ENCODE results near the gene KANK3. TPM values are rescaled to one million over a fixed set of nuclear protein-coding genes. Genes with fewer than 3 reads are reported as not detected.

The KANK3 gene
- total RNA-seq, 2 donors from 2014 or later = 1.4 to 6.3 TPM

- Mint-ChIP-seq H3K27me3 (peaks cover 12% of the 10 kb centered on the region), H3K4me1 (no peaks in the 10 kb centered on the region), H3K9me3 (no peaks in the 10 kb centered on the region), H3K36me3 (ENCODE audit: low read depth) (no peaks in the 10 kb centered on the region), H3K27ac (no peak overlapping the region), H3K4me3 (peak overlapping the region; percentile 27)
- peak; percentile 63 for ATAC-seq (replicated peaks)
Measured at GRCh38 chr19:8335343-8336071, 7.6 kb downstream of the KANK3 start.

DNA sequence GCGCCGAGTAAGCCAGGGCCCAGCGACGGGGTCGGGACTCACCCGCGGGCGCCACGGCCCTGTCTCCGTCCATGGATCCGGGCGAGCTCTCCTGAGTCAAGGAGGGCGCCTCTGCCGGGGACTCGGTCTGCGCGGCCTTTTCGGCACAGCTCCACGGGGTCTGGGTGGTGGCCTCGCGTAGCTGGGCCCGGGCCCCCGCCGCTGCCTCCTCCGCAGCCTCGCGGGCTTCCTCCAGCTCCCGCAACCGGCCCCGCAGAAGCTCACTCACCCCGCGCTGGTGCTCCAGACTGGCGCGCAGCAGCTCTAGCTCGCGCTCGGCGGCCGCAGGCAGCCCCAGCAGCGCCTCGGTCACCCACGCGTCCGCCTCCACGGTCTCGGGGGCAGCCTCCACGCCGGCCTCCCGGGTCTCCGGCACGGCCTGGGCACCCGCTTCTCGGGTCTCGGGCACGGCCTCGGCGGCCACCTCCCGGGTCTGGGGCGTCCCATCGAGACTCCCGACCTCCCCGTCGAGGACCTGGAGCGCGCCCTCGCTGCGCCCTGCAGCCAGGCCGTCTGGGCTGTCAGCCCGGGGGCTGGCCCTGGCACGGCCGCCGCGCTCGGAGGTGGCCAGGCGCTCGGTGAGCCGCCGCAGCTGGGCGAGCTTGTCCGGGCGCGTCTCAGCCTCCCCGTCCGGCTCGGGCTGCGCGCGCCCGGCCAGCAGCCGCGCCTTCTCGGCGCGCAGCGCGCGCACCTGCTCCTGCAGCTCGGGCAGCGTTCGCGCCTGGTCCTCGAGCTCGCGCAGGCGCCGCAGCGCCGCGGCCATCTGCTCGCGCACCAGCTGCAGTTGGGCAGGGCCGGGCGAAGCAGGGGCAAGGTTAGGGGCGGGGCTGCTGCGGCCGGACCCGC lies 8.4 kb downstream of the KANK3 start:
- H3K27me3 Mint-ChIP-seq = peaks cover 12% of the 10 kb centered on the region

GRCh38 chr19:8333767-8334457 lies 9.2 kb downstream of the KANK3 start:
- Mint-ChIP-seq H3K4me1 (peaks cover 6% of the 10 kb centered on the region), H3K27ac (no peak overlapping the region), H3K9me3 (no peaks in the 10 kb centered on the region), H3K27me3 (peaks cover 12% of the 10 kb centered on the region), H3K4me3 (no peak overlapping the region), H3K36me3 (ENCODE audit: low read depth) (no peaks in the 10 kb centered on the region)
- ATAC-seq (replicated peaks) = no peak

More for the DNA sequence above, 8.4 kb downstream of the KANK3 start:
- Mint-ChIP-seq H3K9me3 (no peaks in the 10 kb centered on the region), H3K4me3 (no peak overlapping the region), H3K4me1 (peaks cover 4% of the 10 kb centered on the region), H3K27ac (no peak overlapping the region), H3K36me3 (ENCODE audit: low read depth) (no peaks in the 10 kb centered on the region)
- ATAC-seq (replicated peaks) = peak; percentile 67

- Mint-ChIP-seq H3K36me3 (ENCODE audit: low read depth) (no peaks in the 10 kb centered on the region), H3K27ac (no peak overlapping the region), H3K9me3 (no peaks in the 10 kb centered on the region), H3K4me3 (no peak overlapping the region), H3K27me3 (peaks cover 10% of the 10 kb centered on the region), H3K4me1 (peaks cover 6% of the 10 kb centered on the region)
- no peak for ATAC-seq (replicated peaks)
Measured at GRCh38 chr19:8332976-8333766, 9.9 kb downstream of the KANK3 start.

DNA sequence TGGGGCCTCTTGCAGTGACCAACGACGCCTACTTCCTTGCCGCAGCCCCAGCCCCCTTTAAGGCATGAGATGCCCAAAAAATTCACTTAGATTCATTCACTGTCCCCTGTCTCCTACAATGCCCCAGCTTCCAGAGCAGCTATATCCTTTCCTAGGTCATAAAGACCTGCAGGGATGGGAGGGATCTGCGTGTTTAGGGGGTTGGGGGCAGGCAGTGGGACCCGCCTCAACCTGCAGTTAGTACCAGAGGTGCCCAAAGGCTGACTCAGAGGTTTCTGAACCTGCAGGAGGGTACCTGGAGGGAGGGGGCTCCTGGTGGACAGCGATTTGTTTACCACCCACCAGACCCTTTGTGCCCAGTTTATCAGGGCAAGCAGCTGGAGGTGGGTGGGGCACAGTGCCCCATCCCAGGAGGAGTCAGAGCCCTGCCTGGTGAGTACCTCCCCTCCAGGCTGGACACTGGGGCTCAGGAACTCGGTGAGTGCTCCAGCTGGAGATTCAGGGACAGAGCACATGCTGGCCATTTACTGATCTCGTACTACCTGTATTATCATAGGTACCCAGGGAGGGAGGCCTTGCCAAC lies 11.7 kb downstream of the KANK3 start:
- Mint-ChIP-seq H3K36me3 (ENCODE audit: low read depth) (no peaks in the 10 kb centered on the region), H3K27me3 (peaks cover 4% of the 10 kb centered on the region), H3K4me3 (no peak overlapping the region), H3K27ac (no peak overlapping the region), H3K9me3 (no peaks in the 10 kb centered on the region), H3K4me1 (peaks cover 6% of the 10 kb centered on the region)
- no peak for ATAC-seq (replicated peaks)

- H3K9me3 Mint-ChIP-seq = no peaks in the 10 kb centered on the region
- no peaks in the 10 kb centered on the region for H3K27me3 Mint-ChIP-seq
- H3K36me3 Mint-ChIP-seq (ENCODE audit: low read depth) = no peaks in the 10 kb centered on the region
- no peak for ATAC-seq (replicated peaks)
- no peak overlapping the region for H3K4me3 Mint-ChIP-seq
- peak overlapping the region; percentile 32 for H3K27ac Mint-ChIP-seq
- peaks cover 6% of the 10 kb centered on the region for H3K4me1 Mint-ChIP-seq
Measured at GRCh38 chr19:8329996-8330395, 13.1 kb downstream of the KANK3 start.

GRCh38 chr19:8325454-8325853 lies 17.6 kb downstream of the KANK3 start:
- H3K27ac Mint-ChIP-seq = no peak overlapping the region
- no peak overlapping the region for H3K4me3 Mint-ChIP-seq
- peaks cover 6% of the 10 kb centered on the region for H3K4me1 Mint-ChIP-seq
- peaks cover 38% of the 10 kb centered on the region for H3K36me3 Mint-ChIP-seq (ENCODE audit: low read depth)
- H3K27me3 Mint-ChIP-seq = no peaks in the 10 kb centered on the region
- no peaks in the 10 kb centered on the region for H3K9me3 Mint-ChIP-seq
- no peak for ATAC-seq (replicated peaks)

DNA sequence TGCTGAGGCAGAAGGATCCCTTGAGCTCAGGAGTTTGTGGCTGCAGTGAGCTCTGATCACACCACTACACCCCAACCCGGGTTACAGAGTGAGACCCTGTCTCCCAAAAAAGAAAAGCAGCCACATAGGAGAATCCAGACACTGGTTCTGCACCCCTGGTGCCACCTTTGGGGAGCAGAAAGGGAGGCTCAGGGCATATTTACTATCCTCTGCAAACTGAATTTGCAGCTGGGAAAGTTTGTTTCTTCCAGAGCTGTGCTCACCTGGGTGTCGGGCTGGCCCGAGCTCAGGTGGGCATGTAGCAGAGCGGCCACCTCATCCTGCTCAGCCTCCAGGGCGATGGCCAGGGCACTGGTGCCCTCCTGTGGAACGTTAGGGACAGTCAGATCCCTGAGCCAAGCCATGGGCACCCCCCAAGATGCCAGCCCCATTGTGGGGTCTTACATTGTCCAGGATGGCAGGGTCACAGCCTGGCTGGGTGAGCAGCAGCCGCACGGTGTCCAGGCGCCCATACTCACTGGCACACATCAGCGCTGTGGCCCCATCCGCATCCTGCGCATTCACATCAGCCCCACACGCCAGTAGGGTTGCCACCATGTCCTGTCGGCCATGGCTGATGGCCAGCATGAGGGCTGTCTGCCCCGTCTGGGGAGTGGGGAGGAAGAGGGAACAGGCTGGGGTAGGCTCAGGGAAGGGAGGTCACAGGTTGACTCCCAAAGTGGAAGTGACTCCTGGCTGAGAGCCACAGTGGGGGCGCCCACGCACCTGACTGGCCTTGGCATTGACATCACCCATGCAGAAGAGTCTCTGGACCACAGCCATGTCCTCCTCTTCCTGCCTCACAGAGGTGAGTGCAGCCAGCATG lies 18.6 kb downstream of the KANK3 start:
- no peaks in the 10 kb centered on the region for H3K9me3 Mint-ChIP-seq
- H3K27ac Mint-ChIP-seq = no peak overlapping the region
- H3K27me3 Mint-ChIP-seq = no peaks in the 10 kb centered on the region
- peaks cover 5% of the 10 kb centered on the region for H3K4me1 Mint-ChIP-seq
- ATAC-seq (replicated peaks) = no peak
- H3K36me3 Mint-ChIP-seq (ENCODE audit: low read depth) = peaks cover 48% of the 10 kb centered on the region
- no peak overlapping the region for H3K4me3 Mint-ChIP-seq

DNA sequence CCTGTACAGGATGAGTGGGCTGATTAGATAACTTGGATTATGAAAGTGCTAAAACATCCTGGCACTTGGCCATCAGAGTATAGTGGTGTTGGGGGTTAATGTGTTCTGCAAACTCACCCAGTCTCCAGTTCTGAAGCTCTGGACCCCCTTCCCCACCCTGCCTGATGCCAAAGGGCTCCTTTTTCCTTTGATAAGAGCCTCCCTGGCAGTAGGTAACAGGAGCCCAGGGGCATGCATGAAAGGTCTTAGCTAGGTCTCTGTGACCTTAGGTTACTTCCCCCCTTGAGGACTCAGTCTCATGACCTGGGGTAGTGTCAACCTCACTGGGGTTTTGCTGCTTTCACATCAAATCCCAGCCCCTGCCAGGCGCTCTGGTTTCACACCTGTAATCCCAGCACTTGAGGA lies 19.3 kb downstream of the KANK3 start:
- Mint-ChIP-seq H3K4me1 (peaks cover 5% of the 10 kb centered on the region), H3K27me3 (no peaks in the 10 kb centered on the region), H3K4me3 (peak overlapping the region; percentile 100), H3K27ac (no peak overlapping the region), H3K36me3 (ENCODE audit: low read depth) (peaks cover 49% of the 10 kb centered on the region), H3K9me3 (no peaks in the 10 kb centered on the region)
- ATAC-seq (replicated peaks) = no peak

DNA sequence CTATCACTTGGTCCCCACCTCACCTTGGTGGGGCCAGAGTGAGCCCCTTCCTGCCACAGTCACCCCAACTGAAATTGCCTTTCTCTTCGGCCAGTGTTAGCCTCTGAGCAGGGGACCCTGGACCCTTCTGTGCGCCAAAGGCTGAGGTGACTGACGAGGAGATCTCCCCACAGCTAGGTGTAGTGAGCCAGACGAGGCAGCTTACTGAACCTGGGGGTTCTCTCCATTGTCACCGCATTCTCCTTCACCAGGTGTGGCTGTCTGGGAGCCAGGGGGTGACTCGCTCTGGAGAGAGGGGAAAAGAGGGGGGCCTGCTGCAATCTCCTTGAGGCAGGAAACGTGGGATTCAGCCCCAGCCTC lies 20.4 kb downstream of the KANK3 start:
- no peak for ATAC-seq (replicated peaks)
- Mint-ChIP-seq H3K9me3 (no peaks in the 10 kb centered on the region), H3K4me3 (peak overlapping the region; percentile 100), H3K4me1 (peaks cover 5% of the 10 kb centered on the region), H3K27me3 (no peaks in the 10 kb centered on the region), H3K27ac (peak overlapping the region; percentile 100), H3K36me3 (ENCODE audit: low read depth) (peaks cover 50% of the 10 kb centered on the region)

- Mint-ChIP-seq H3K9me3 (no peaks in the 10 kb centered on the region), H3K27ac (peak overlapping the region; percentile 100), H3K4me3 (peak overlapping the region; percentile 100), H3K4me1 (peaks cover 5% of the 10 kb centered on the region), H3K27me3 (no peaks in the 10 kb centered on the region), H3K36me3 (ENCODE audit: low read depth) (peaks cover 55% of the 10 kb centered on the region)
- no peak for ATAC-seq (replicated peaks)
Measured at GRCh38 chr19:8321986-8322637, 20.9 kb downstream of the KANK3 start.

DNA sequence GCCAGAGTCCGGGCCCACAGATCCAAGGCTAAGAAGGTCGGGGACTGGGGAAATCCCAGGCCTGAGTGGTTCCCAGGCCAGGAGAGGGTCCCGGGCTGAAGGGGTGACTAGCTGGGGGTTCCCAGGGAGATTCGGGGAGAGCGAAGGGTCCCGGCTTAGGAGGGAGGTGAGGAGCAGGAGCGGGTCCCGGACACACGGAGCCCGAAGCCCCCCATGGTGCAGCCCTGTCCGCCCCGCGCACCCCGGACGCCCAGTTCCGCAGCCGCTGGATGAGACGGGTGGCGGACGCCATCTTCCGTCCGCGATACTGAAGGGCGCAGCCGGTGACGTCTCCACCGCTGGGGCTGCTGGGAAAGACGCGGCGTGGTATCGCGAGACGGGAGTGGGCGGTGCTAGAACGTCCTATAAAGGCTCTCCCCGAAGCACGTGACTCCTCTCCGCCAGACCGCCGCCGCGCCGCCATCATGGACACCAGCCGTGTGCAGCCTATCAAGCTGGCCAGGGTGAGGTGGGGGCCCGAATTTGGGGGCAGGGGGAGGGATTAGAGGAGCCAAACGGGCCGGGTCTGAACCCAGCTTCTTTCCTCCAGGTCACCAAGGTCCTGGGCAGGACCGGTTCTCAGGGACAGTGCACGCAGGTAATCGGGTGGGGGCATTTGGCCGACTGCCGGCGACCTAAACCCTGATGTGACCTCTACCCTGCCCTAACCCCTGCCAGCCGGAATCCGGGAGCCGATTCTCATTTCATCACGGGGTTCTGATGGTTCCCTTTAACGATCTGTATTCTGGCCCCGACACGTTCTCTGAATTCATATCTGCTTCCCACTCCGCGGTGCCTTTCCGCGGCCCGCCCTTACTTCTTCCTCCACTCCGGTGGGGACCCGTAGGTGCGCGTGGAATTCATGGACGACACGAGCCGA lies 21.7 kb downstream of the KANK3 start, which contains the start of the genes NDUFA7 and RPS28:
NDUFA7 (minus strand) TSS at position 309 of the 919 bp plus-strand sequence; CDS start at position 292, 17 bp downstream.
RPS28 (plus strand) TSS at position 430 of the 919 bp plus-strand sequence; CDS start at position 465, 35 bp downstream.
- Mint-ChIP-seq H3K9me3 (no peaks in the 10 kb centered on the region), H3K27me3 (no peaks in the 10 kb centered on the region), H3K36me3 (ENCODE audit: low read depth) (peaks cover 60% of the 10 kb centered on the region), H3K4me1 (peaks cover 5% of the 10 kb centered on the region), H3K4me3 (peak within 1 kb of the TSS; percentile 100), H3K27ac (peak within 1 kb of the TSS; percentile 100)
- ATAC-seq (replicated peaks) = peak; percentile 97
